Heart right ventricle (tissue), 16 donors: ENCODE results near the gene ATP7B. TPM values are rescaled to one million over a fixed set of nuclear protein-coding genes. Genes with fewer than 3 reads are reported as not detected.
A peak's percentile ranks its signal among the peaks of the same experiment; 100 is the strongest.

Source experiments
- ATAC-seq, 8 donors: fragments of 200-7000 bp; cut with Tn5 transposase; one replicate each; pipeline ENCODE4 v1.9.1; 2020; ENCODE audit warnings: mild to moderate bottlenecking in 8 of 8, moderate library complexity in 8 of 8, moderate number of reproducible peaks in 1 of 8
- DNase-seq, 2 donors: peaks; one replicate each; pipeline ENCODE4 v3.0.0-alpha.2; 2020
- H3K27ac ChIP-seq, 10 donors: fragments of 200-600 bp; sonication (generic) in 2 of 10; one replicate each; pipeline versions ENCODE4 v1.5.0 to v1.8.0; 2020 to 2022; ENCODE audit warnings: mild to moderate bottlenecking in 3 of 10
- H3K27me3 ChIP-seq, 7 donors: fragments of 200-600 bp; one replicate each; pipeline ENCODE4 v1.8.0; 2021 to 2022; ENCODE audit warnings: mild to moderate bottlenecking in 2 of 7
- H3K36me3 ChIP-seq, 9 donors: fragments of 200-600 bp; sonication (generic) in 1 of 9; one replicate each; pipeline versions ENCODE4 v1.5.0 to v1.8.0; 2020 to 2022; ENCODE audit warnings: mild to moderate bottlenecking in 2 of 9
- H3K4me1 ChIP-seq, 9 donors: fragments of 200-600 bp; sonication (generic) in 1 of 9; one replicate each; pipeline versions ENCODE4 v1.5.0 to v1.8.0; 2020 to 2022; ENCODE audit warnings: mild to moderate bottlenecking in 4 of 9
- H3K4me3 ChIP-seq, 10 donors: fragments of 200-600 bp; sonication (generic) in 2 of 10; one replicate each; pipeline versions ENCODE4 v1.5.0 to v1.8.0; 2020 to 2022; ENCODE audit warnings: mild to moderate bottlenecking in 7 of 10, moderate library complexity in 2 of 10
- H3K9me3 ChIP-seq, 11 donors: fragments of 200-600 bp in 10 of 11; sonication (generic) in 2 of 11; one replicate each; pipeline versions ENCODE4 v1.5.0 to v1.8.0; 2013 to 2022; ENCODE audit warnings: mild to moderate bottlenecking in 2 of 11, control low read depth in 1 of 11, moderate library complexity in 1 of 11
- WGBS, 2 donors: extraction: QIAGEN DNeasy Blood & Tissue Kit; methylation state at CpG; one replicate each; pipeline ENCODE4 v1.1.7; 2013; ENCODE audit warnings: inconsistent platforms in 1 of 2; 5-methylcytosine and 5-hydroxymethylcytosine counted together
- intact Hi-C, 10 donors: fragments of 100-400 bp; cut with DNase I; formaldehyde crosslinking; loops; one replicate each; pipeline versions ENCODE4 v1.11.1 to v1.14.2; 2022
- polyA plus RNA-seq, 2 donors: library from polyadenylated mRNA; stranded (reverse); fragments of 200-250 nt; gene quantifications; one replicate each; pipeline ENCODE4 v1.2.3, GENCODE V29; 2013
- total RNA-seq, 10 donors: library from RNA; stranded (reverse); fragmentation: NEBNext Ultra II Directional in 3 of 10; extraction: Animal tissue kit (Norgen Biotek cat#: 25700) in 3 of 10; gene quantifications; one replicate each; pipeline versions ENCODE4 v1.2.1 to v1.2.4, GENCODE V29; 2021 to 2023
- TF ChIP-seq, protein P1 (sequence below), 9 donors: fragments of 200-600 bp; sonication (generic) in 2 of 9; IDR thresholded peaks; one replicate each; pipeline versions ENCODE4 v1.5.0 to v1.8.0; 2021 to 2022; ENCODE audit warnings: antibody characterized with exemption in 9 of 9, mild to moderate bottlenecking in 5 of 9, moderate library complexity in 1 of 9
- donor health status: Arrhythmogenic right ventricular cardiomyopathy.
- donor health status: ischemic (EF 13 %, LVEDD 7.1; RV severe dilation, severe dysfunction).
- donor health status: healthy with polysubstance abuse.
- donor health status: DM: no; HTN: yes; CAD: no.
- donor health status: DM: no; HTN: no; CAD: no.
- donor health status: ischemic (EF 25% LVEDD 6.9; RV normal size, moderate dysfunction).
- donor health status: ischemic (EF 25% LVEDD 5.7; RV mildly dilated, moderate dysfunction).
- donor health status: healthy.
- donor health status: DM: yes; HTN: yes; CAD: no.
- donor health status: Ischemic cardiomyopathy.
- donor health status: ischemic (EF 35%, LVEDD 5.7; RV mildly dilated, moderate dysfunction).
- donor health status: nonischemic (EF 11% LVEDD 7.7; RV severe dilation, severe dysfunction).
- donor health status: DM: yes; HTN: yes; CAD: no.
- donor health status: PGD.
- donor health status: ischemic (EF 29% LVEDD 5.4; RV normal size, mild dysfunction).
- donor health status: nonischemic (EF 23%, LVEDD 6.1; RV moderate dilation, normal function).

ATP7B gene
- total and polyA plus RNA-seq, 12 donors = 2.0 to 9.3 (median 5.6) TPM

DNA sequence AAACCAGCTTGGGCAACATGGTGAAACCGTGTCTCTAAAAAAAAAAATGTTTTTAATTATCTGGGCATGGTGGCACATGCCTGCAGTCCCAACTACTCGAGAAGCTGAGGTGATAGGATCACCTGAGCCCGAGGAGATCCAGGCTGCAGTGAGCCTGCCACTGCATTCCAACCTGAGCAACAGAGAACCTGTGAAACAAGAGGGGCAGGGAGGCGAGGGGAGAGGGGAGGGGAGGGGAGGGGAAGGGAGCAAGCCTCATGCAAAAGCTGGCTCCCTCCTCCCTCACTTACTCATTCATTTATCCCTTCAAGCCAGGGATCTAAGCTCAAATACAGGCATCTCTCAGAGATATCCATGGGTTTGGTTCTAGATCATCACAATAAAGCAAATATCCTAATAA is 8.9 kb downstream of the ATP7B start:
- intact Hi-C loops = loop anchor here in 7 of 10 donors (2.0 to 10.0 kb wide), 5 partner anchors 105 to 452 kb away; partner anchors contain the start of genes NEK5 (in 4 of the 7), CKAP2 (in 1 of the 7) and VPS36 (in 1 of the 7)
- DNase-seq = no peak
- TF ChIP-seq, protein P1, sequence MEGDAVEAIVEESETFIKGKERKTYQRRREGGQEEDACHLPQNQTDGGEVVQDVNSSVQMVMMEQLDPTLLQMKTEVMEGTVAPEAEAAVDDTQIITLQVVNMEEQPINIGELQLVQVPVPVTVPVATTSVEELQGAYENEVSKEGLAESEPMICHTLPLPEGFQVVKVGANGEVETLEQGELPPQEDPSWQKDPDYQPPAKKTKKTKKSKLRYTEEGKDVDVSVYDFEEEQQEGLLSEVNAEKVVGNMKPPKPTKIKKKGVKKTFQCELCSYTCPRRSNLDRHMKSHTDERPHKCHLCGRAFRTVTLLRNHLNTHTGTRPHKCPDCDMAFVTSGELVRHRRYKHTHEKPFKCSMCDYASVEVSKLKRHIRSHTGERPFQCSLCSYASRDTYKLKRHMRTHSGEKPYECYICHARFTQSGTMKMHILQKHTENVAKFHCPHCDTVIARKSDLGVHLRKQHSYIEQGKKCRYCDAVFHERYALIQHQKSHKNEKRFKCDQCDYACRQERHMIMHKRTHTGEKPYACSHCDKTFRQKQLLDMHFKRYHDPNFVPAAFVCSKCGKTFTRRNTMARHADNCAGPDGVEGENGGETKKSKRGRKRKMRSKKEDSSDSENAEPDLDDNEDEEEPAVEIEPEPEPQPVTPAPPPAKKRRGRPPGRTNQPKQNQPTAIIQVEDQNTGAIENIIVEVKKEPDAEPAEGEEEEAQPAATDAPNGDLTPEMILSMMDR (IDR thresholded peaks at IDR 0.05) = no peak

DNA sequence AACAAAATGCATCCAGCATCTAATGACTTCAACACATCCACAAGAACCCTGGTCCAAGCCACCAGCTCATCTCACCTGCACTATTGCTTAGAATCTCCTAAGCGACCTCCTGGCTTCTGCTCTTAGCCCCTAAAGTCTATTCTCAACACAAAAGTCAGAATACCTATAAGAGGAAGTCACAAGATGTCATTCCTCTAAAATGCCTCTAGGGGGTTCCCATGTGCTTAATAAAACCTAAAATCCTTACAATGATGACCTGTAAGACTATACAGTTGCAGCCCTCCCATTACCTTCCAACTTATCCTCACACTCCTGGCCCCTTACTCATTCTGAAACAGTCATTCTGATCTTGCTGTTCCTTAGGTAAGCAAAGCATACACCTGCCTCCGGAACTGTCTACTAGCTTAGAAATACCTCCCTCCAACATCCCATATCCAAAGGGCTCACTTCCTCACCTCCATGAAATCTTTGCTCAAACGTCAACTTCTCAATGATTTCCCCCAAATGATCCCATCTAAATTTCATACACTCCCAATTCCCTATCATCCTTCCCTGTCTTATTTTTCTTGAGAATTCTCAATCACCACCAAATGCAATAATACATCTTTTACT is 10.0 kb downstream of the ATP7B start:
- DNase-seq = no peak
- Histone ChIP-seq H3K27me3 (no peaks in the 10 kb centered on the region), H3K36me3 (no peaks in the 10 kb centered on the region), H3K4me1 (peaks cover 2 to 18% (median 11%) of the 10 kb centered on the region in 9 donors), H3K27ac (no peak overlapping the region), H3K4me3 (no peak overlapping the region), H3K9me3 (no peaks in the 10 kb centered on the region)
- TF ChIP-seq, protein P1 (IDR thresholded peaks at IDR 0.05) = peak; percentile 50 to 80 (median 75)
- intact Hi-C loops = loop anchor here in 7 of 10 donors (1.0 to 10.0 kb wide), 5 partner anchors 104 to 454 kb away; partner anchors contain the start of genes NEK5 (in 5 of the 7), CKAP2 (in 1 of the 7) and VPS36 (in 1 of the 7)
- ATAC-seq = peak in 5 of 8 donors; percentile 29 to 68 (median 52)
- WGBS, 2 donors = 55 to 56% methylated on average over 3 of the region's 3 CpGs

More for the DNA sequence above, 8.9 kb downstream of the ATP7B start:
- Histone ChIP-seq H3K36me3 (peaks cover 0 to 4% (median 0%) of the 10 kb centered on the region in 9 donors), H3K9me3 (no peaks in the 10 kb centered on the region), H3K27me3 (no peaks in the 10 kb centered on the region), H3K4me1 (peaks cover 0 to 14% (median 8%) of the 10 kb centered on the region in 9 donors), H3K27ac (no peak overlapping the region), H3K4me3 (no peak overlapping the region)
- ATAC-seq = no peak
- WGBS, 2 donors = 77 to 85% methylated on average over 4 of the region's 4 CpGs

DNA sequence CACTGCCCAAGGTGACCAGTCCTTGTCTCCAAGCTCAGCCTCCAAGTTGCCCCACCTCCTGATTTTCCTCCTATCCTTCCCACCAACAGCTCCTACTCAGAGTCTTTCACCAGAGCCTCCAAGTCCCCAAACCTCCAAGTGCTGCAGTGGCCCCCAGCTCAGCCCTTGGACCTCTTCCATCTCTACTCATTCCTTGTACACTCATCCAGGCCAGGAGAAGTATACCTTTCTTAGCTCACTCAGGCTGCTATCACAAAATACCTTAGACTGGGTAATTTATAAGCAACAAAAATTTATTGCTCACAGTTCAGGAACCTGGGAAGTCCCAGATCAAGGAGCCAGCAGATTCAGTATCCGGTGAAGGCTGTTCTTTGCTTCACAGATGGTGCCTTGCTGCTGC is 11.3 kb downstream of the ATP7B start:
- intact Hi-C loops = loop anchor here in 8 of 10 donors (2.0 to 10.0 kb wide), 7 partner anchors 85 to 455 kb away; partner anchors contain the start of genes NEK5 (in 6 of the 8), CKAP2 (in 1 of the 8) and VPS36 (in 1 of the 8)
- WGBS, 2 donors = 80 to 87% methylated on average over 1 of the region's 1 CpG
- TF ChIP-seq, protein P1 (IDR thresholded peaks at IDR 0.05) = no peak
- ATAC-seq (no peak), DNase-seq (no peak)
- no peaks in the 10 kb centered on the region for H3K27me3 ChIP-seq
- H3K36me3 ChIP-seq = no peaks in the 10 kb centered on the region
- H3K9me3 ChIP-seq = no peaks in the 10 kb centered on the region
- peak overlapping the region in 4 of 10 donors; percentile 25 to 55 (median 36) for H3K27ac ChIP-seq
- no peak overlapping the region for H3K4me3 ChIP-seq
- H3K4me1 ChIP-seq = peaks cover 4 to 31% (median 24%) of the 10 kb centered on the region in 9 donors

DNA sequence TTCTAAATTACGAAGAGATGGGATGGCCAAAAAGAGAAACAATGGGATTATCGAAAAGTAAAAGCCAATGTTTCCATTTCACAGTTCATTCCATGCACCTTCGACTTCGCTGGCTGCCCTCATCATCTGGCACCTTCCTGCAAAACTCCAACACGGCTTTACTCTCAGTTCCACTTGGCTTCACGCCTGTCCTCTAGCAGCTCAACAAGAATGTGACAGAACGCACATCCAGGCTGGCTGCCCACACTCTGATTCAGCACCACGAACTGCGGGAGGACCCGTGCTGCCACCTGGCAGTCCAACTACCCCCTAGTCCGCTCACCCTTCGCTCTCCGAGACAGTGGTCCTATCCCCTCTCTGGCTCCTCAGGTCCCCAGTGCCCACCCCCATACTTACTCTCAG is 11.7 kb downstream of the ATP7B start:
- Histone ChIP-seq H3K4me1 (peaks cover 4 to 36% (median 28%) of the 10 kb centered on the region in 9 donors), H3K36me3 (no peaks in the 10 kb centered on the region), H3K27ac (peak overlapping the region in 4 of 10 donors; percentile 25 to 55 (median 36)), H3K27me3 (no peaks in the 10 kb centered on the region), H3K9me3 (no peaks in the 10 kb centered on the region), H3K4me3 (no peak overlapping the region)
- TF ChIP-seq, protein P1 (IDR thresholded peaks at IDR 0.05) = peak in 3 of 9 donors; percentile 27 to 31 (median 30)
- peak; percentile 64 to 81 for DNase-seq
- WGBS, 2 donors = 41 to 54% methylated on average over 13 of the region's 13 CpGs
- intact Hi-C loops = loop anchor here in 4 of 10 donors (2.0 to 10.0 kb wide), 4 partner anchors 85 to 185 kb away; partner anchors contain the start of gene NEK5 (in 1 of the 4)
- peak; percentile 68 to 91 (median 84) for ATAC-seq
